Omental fat pad (tissue), 4 donors: ENCODE measurements around the gene ASB17. TPM values are rescaled to one million over a fixed set of nuclear protein-coding genes. Genes with fewer than 3 reads are reported as not detected.

Experiments
- ATAC-seq: fragments of 150-250 bp; one replicate; pipeline ENCODE4 v1.9.1; 2016; ENCODE audit warnings: mild to moderate bottlenecking, moderate library complexity; ENCODE audit not compliant: low FRiP score
- DNase-seq: peaks from one replicate; pipeline ENCODE4 v3.0.0-alpha.2; 2019; ENCODE audit warnings: low spot score
- CTCF ChIP-seq, 3 donors: fragments of 450-650 bp; IDR thresholded peaks; one replicate each; pipeline ENCODE4 v1.5.1; 2016 to 2017; ENCODE audit warnings: antibody characterized with exemption in 3 of 3, mild to moderate bottlenecking in 3 of 3, moderate library complexity in 2 of 3
- total RNA-seq, 4 donors: library from RNA; depleted of rRNA; stranded (reverse); fragments of >200 nt; gene quantifications; one replicate each; pipeline ENCODE4 v1.1.0, GENCODE V29; 2016

ASB17 gene
- total RNA-seq, 4 donors from 2014 or later, result not detected

DNA sequence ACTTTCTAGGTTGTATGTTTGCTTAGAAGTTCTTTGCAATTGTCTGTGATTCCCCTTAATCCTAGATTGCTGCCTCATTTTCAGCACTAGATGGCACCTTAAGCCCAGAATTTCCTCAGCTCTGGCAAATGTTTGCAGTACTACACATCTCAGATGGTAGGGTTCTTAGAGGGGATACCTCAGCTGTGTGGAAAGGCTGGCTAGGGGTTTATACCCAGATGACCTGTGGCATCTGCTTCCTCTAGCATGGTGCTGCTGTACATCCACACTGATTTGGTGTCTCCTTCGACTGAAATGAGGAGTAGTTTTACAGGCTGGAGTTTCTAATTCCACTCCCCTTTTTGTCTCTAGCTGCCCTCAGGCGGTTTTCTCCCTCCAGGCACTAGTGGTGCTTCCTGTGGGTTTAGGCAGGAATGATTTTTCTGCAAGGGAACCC, 23.5 kb downstream of the ASB17 start:
- no peak for ATAC-seq
- TF ChIP-seq CTCF (IDR thresholded peaks at IDR 0.05), result no peak

DNA sequence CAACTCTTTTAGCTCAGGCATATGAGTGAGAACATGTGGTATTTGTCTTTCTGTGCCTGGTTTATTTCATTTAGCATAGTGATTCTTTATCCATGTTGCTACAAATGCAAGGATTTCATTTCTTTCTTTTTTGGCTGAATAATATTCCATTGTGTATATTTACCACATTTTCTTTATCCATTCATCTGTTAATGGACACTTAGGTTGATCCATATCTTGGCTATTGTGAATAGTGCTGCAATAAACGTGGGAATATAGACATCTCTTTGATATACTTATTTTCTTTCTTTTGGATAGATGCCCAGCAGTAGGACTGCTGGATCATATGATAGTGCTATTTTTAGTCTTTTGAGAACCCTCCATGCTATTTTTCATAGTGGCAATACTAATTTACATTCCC, 30.8 kb downstream of the ASB17 start:
- ATAC-seq (no peak), DNase-seq (no peak)
- TF ChIP-seq CTCF (IDR thresholded peaks at IDR 0.05), result no peak

More for the DNA sequence above, 23.5 kb downstream of the ASB17 start:
- DNase-seq, result no peak

GRCh38 chr1:75884437-75884836, 47.8 kb downstream of the ASB17 start:
- TF ChIP-seq CTCF (IDR thresholded peaks at IDR 0.05), result no peak
- DNase-seq (no peak), ATAC-seq (no peak)

DNA sequence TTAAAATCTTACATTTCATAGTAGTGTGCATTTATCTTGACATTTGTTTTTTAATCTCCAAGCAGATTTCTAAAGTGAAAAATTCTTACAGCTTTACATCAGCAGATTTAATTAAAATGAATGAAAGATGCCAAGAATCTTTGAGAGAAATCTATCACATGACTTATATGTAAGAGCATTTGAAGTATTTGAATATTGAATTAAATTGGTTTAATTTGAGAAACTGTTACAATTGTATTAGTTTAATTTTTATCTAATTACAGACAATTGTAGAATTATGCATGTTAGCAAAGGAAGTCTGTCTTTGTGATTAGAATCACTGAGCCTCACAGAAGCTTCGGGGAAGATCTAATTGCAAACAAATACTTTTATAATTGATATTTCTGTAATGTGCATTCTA, 52.2 kb downstream of the ASB17 start:
- no peak for ATAC-seq
- TF ChIP-seq CTCF (IDR thresholded peaks at IDR 0.05), result no peak
- no peak for DNase-seq

GRCh38 chr1:75870951-75871350, 61.3 kb downstream of the ASB17 start:
- DNase-seq (no peak), ATAC-seq (no peak)
- TF ChIP-seq CTCF (IDR thresholded peaks at IDR 0.05), result no peak

Other genes with a start within 250 kb of the ASB17 start
- gene ACADM, start 207.7 kb downstream of the ASB17 start, total RNA-seq, result 10 to 100 TPM; 37.0 to 59.4 (median 43.9) TPM
- 100 to 1,000 TPM in 1 of 4 donors, 10 to 100 TPM in 3; 63.1 to 155 (median 70.2) TPM for gene RABGGTB, start 146.1 kb downstream of the ASB17 start, total RNA-seq
- gene MSH4, start 135.5 kb downstream of the ASB17 start, total RNA-seq, result under 1 TPM in 3 of 4 donors, not detected in 1; 0.19 to 0.37 (median 0.24) TPM
- gene ST6GALNAC3, start 142.3 kb upstream of the ASB17 start, total RNA-seq, result 10 to 100 TPM in 3 of 4 donors, 1 to 10 TPM in 1; 9.7 to 34.0 (median 14.1) TPM